Measurements from ENCODE around the gene GSTO2.
"Not testable (repeated sequence)": the region's sequence is repeated elsewhere in the genome, so short reads cannot be mapped to it uniquely, and the experiment has no call there.

The GSTO2 gene

DNA sequence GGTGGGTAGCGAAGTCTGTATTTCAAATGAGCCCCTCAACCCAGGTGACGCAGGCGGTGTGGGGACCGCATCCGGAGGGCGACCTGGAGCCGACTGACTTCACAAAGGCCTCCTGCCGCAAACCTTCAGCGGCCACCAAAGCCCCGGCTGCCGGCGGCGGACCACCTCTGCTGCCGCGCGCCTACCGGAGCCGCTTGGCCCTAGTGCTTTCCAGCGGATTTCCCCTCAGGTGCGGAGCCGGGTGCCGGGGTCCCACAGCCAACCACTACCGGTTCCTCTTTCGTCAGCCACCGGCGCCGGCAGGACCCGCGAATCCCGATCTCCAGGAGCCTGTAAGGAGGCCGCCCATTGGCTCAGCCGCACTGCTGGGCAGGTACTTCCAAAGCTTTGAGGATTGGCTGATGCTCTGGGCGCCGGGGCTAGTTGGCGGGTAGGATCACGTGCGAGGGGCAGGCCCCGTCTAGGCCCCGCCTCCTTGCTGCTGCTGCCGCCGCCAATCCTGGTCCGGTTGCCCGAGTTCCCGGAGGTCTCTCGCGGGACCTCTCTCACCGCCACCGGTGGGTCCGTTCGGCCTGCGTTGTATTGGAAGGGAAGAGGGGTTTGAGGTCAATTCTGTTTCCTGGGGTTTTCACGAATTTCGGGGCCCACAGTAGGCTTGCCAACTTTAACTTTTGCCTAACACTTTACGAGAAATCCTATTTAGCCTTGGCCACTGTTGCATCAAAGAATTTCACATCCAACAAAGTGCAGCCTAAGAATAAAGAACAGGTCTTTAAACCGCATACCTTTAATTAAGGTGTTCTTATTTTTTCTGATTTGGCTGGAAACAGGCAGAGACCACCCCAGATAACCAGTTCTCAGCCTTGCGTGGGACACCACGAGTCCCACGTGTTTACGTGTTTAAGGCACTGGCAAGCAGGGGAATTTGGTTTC, at the start of gene GSTO2:
Gene GSTO2 (plus strand): TSS at position 472 of the 933 bp plus-strand sequence. CDS start 5,732 bp downstream, outside the sequence.
- peak; percentile 97 for DNase-seq

DNA sequence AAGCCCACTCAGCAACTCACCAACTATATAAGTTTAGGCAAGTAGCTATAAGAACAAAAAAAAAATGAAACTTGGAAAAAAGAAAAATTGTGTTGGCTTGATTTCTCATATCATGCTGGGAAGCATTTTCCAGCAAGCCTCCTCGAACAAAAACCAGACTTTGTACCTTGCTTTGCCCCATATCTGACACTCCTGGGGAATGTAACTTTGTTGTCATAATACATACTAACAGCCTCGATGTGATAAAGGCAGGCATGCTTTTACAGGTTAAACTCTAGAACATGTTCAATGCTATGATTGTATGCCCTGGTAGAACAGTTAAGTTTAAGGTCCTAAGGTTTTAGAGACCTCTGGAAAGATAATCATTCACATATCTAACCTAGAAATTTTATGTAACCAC, 48.5 kb upstream of the GSTO2 start:
- no peak for DNase-seq

DNA sequence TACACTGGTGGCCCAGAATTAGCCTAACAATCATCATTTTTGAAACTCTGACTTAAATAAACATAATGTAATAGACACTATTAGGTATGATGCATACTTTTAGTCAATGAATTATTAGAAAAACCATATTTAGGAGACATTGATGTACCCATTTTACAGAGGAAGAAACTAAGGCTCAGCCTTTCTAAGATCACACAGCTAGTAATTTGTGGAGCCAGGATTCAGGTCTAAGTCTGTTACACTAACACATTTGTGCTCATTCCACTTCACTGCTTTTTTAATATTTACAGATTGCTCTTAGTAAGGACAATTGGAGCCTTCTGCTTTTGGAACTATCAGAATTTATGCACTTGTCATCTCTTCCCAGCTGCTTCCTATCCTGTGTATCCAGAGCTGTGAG, 45.7 kb upstream of the GSTO2 start:
- no peak for DNase-seq

DNA sequence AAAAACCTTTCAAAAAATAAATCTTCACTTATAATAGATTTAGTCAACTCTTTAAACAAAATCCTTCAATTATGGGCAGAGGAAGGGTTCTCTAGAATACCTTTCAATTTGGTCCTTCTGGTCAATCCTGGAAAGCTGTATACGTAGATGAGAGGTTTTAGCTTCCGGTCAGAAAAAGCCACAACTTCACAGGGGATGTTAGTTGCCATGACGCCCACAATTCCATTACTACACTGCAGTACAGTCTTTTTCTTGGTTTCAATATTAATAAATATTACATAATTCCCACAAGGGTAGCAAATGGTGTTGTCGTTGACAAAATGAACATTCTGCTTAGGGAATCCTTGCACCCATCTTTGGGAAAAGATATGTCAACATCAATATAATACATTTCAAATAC, 38.5 kb upstream of the GSTO2 start:
- DNase-seq = no peak

DNA sequence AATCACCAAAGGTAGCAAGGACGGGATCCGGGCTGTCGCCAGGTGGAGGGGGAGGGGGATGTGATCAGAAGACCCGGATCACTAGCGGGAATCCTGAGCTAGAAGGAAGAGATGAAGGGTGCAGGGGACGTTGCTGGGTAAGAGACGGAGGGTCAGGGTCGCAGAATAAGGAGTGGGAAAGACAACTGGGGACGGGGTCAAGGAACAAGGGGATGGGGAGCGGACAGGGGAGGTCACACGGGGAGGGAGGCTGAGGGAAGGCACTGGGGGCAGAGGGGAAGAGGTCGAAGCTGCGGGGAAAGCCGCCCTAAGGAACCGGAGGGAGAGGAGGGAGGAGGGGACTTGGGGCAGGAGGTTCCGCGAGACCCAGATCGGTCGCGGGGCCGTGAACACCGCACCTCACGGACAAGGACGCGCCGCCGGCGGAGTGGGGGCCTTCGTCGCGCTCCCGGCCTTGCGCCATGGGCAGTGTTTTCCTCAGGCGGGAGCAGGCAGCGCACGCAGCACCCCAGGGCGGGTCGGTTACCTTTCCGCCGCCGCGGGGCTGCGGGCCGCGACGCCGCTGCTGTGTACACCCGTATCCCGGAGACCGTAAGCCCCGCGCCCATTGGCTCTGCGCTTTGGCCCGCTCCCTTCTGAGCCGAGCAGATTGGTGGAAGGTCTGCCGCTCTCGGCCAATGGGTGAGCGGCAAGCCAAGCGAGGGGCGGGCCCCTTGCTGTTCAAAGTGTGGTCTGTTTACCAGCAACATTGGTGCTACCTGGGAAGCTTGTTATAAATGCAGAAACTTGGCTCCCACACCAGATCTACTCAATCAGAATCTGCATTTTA, 37.0 kb upstream of the GSTO2 start, which contains the start of gene CFAP43:
Gene CFAP43 (minus strand): TSS at position 581 of the 829 bp plus-strand sequence. CDS start 118 bp downstream, at position 463.
- DNase-seq = peak; percentile 100

DNA sequence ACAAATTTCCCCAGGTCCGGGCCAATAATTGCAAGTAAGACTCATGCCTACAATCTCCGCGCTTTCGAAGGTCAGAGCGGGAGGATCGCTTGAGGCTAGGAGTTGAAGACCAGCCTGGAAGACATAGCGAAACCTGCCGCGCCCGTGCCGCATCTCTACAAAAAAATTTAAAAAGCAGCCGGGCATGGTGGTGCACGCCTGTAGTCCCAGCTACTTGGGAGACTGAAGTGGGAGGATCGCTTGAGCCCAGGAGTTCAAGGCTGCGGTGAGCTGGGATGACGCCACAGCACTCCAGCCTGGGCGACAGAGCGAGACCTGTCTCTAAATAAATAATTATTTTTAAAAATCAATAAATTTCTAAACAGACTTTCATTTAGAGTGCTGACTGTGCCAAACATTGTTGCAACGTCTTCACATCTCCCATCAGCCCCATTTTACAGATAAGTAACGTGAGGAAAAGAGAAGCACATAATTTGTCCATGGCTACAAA, 36.3 kb upstream of the GSTO2 start:
- no peak for DNase-seq

DNA sequence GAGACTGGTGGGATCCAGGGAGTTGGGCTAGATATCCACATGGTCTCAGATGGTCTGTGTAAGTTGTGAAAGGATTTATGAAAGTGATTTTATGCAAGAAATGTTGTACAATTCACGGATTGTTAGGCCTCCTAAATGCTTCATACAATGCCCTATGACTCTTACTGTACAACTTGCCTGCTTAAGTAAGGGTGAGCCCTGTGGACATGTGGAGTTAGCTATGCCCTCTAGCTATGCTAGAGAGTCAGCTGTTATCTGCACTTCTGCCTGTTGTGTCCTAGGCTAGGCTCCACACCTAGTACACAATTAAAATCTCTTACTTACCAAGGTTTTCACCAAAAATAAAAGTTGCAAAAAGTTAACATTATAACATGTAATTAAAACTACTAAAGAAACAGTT, 35.2 kb upstream of the GSTO2 start:
- no peak for DNase-seq

DNA sequence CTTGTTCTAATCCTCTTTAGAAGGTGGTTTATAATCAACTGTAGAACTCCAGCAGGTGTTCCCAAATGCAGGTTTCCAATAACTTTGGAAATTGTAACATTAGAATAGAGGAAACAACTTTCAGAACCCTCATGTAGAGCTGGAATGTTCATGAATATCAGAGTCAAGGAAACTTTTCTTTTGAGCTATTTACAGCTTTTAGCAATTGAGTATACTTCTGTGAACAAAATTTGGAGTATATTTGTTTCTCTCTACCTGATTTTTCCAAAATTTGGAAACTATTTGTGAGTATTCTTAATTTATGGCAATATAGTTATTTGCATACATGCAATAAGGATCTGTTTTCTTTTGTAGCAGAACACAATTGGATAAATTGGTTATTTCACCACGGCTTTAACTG, 34.0 kb upstream of the GSTO2 start:
- no peak for DNase-seq

DNA sequence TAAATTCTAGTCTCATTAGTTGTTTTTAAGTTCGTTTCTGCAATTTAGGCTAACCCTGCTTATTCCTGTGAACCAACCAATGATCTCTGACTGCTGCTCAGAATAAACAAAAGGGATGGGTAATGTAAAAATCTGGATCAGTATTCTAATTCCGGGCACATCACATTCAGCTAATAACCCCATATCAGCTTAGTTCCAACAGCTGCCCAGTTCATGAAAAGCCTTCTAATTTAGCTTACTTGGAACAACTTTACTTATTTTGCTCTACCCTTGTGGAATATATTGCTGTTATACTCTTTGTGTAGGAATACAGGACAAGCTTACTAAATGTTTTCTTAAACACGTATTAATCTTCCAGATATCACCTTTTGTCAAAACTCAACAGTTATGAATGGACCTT, 33.2 kb upstream of the GSTO2 start:
- DNase-seq = no peak

DNA sequence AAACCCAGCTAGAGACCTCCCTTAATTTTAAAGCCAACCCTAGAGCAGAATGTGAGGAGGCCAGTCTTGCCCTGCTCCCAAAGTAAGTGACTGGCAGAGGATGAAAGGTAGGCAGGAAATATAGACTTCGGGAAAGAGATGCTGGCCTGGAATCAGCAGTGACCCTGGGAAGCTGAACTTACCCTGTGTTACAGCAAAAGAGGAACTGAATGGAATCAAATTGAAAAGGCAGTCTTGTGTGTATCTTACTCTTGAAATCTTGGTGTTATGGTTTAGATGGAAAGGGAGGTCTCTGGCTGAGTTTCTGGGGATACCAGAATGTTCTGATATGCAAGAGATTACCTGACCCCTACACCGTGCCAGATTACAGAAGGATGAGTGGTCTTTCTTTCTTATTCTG, 28.9 kb upstream of the GSTO2 start:
- DNase-seq = no peak

DNA sequence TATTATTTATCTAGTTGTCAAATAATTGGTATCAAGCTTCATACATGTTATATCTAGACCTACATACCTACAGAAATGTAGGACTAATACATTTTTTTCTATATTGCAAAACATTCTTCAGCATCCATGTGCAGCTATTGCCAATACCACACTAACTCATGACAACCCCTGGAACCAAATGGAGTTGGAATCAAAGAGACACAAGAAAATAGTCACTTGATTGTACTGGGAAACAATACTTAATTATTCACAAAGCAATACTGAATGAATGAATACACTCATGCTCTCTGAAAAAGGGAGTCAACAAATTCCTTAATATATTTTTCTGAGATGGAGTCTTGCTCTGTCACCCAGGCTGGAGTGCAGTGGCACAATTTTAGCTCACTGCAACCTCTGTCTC, 26.4 kb upstream of the GSTO2 start:
- no peak for DNase-seq

DNA sequence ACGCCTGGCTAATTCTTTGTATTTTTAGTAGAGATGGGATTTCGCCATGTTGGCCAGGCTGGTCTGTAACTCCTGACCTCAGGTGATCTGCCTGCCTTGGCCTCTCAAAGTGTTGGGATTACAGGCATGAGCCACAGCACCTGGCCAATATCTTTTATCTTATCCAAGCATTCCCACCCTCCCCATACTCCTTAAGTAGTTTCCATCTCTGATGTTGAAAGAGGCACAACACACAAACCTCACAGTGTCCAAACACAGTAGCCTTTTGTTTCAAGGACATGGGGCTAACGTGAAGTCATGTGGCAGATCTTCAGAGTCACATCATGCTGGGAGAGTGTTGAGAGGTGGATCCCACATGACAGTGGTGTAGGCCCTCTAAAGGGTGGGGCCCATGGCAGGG, 26.0 kb upstream of the GSTO2 start:
- DNase-seq = not testable (repeated sequence)

DNA sequence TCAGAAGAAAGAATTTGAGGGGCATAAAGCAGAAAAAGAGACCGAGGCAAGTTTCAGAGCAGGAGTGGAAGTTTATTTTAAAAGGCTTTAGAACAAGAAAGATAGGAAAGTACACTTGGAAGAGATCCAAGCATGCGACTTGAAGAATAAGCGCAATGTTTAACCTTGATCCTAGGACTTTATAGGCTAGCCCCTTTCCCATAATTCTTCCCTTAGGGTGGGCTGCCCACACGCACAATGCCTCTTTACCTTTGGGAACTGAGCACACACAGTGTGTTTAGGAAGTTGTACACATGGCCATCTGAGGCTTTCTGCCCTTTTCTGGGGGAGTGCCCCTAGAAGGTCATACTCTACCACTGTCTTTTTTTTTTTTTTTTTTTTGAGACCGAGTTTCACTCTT, 25.5 kb upstream of the GSTO2 start:
- DNase-seq = no peak

DNA sequence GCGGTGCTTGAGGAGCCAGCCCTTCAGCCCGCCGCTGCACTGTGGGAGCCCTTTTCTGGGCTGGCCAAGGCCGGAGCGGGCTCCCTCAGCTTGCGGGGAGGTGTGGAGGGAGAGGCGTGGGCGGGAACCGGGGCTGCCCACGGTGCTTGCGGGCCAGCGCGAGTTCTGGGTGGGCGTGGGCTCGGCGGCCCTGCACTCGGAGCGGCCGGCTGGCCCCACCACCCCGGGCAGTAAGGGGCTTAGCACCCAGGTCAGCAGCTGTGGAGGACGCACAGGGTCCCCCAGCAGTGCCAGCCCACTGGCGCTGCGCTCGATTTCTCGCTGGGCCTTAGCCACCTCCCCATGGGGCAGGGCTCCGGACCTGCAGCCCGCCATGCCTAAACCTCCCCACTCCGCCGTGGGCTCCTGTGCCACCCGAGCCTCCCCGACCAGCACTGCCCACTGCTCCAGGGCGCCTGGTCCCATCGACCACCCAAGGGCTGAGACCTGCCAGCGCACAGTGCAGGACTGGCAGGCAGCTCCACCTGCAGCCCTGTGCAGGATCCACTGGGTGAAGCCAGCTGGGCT, 23.8 kb upstream of the GSTO2 start:
- DNase-seq = no peak

DNA sequence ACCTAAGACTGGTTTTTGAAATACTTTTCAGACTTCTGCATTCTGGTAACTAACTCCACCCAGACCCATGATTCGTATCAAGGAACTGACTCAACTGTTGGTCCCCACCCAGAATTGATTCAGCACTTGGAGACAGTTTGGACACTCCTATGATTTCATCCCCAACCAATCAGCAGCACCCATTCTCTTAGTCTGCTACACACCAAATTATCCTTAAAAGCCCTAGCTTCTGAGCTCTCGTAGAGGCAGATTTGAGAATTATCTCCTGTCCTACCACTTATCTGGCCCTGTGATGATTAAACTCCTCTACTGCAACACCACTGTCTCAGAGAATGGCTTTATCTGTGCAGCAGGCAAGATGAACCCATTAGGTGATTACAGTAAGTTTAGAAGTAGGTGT, 22.0 kb upstream of the GSTO2 start:
- DNase-seq = no peak

DNA sequence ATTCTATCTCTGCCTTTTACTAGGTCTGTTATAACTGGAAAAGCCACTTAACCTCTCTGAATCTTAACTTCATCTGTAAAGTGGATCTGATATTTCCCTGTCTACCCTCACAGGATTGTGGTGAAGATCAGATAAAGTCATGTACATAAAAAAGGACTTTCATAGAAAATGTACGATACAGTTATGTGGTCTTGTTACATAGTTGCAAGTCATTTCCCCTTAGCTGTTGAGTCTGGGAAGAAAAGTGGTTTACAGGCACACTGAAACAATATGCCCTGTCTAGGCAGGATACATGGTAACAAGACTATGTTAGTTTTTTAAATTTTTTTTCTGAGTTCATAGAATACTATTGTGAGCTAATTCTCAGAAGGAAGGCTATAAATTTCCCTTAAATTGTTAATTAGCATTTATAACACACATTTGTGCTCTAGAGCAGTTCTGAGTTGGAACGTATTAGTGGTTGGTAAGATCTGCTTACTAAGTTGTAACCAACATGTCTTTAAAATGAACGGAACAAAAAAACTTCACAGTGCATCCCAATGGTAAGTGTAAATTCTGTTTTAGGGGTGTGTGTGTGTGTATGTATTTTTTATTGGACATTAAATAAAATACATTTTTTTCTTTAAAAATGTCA, 21.4 kb upstream of the GSTO2 start:
- DNase-seq = no peak

DNA sequence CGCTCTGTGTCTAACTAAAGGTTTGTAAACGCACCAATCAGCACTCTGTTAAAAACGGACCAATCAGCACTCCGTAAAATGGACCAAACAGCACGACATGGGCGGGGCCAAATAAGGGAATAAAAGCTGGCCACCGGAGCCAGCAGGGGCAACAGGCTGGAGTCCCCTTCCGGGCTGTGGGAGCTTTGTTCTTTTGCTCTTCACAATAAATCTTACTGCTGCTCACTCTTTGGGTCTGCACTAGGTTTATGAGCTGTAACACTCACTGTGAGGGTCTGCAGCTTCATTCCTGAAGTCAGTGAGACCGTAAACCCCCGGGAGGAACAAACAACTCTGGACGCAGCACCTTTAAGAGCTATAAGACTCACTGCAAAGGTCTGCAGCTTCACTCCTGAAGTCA, 20.1 kb upstream of the GSTO2 start:
- not testable (repeated sequence) for DNase-seq

DNA sequence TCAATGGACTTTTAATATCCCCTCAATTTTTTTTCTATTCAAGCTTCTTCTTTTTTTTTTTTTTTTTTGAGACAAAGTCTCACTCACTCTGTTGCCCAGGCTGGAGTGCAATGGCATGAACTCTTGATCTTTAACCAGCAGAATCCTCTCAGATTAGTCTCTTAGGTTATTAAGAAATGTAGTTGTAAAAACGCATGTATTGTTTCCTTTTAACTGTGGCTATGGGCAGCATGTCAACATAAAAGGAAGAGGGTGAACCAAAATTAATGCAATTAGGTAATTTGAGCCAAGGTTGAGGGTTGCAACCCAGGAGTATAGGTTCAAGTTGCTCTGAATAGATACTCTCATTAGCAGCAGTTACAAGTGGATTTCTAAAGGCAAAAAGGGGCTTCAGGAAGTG, 18.6 kb upstream of the GSTO2 start:
- no peak for DNase-seq

DNA sequence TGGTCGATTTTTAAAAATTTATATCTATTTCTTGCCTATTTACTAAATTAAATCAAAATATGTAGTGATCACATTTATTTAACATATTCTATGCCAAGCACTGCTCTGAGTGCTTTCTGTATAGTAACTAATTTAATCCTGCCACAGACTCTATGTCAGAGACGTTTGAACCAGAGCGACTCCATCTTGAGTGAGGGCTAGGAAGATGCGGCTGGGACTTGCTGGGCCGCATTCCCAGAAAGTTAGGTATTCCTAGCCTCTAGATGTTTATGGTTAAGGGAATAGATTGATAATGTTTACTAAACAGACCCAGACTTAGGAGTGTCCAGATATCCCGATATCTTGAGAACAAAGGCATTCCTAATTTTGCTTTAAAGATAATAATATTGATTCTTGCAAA, 17.5 kb upstream of the GSTO2 start:
- no peak for DNase-seq

DNA sequence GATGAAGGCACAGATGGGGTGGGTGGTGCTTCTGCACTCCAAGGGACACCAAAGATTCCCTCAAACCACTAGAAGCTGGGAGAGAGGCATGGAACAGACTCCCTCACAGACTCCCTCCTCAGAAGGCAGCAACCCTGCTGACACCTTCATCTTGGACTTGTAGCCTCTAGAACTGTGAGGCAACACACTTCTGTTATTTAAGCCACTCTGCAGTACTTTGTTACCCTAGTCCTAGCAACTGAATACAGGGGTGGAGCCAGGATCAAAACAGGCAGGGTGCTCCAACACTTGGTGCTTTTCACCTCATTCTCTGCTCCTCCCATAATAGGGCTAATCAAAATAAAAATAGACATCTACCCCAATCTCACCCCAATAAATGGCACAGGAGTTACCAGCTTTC, 16.6 kb upstream of the GSTO2 start:
- no peak for DNase-seq

DNA sequence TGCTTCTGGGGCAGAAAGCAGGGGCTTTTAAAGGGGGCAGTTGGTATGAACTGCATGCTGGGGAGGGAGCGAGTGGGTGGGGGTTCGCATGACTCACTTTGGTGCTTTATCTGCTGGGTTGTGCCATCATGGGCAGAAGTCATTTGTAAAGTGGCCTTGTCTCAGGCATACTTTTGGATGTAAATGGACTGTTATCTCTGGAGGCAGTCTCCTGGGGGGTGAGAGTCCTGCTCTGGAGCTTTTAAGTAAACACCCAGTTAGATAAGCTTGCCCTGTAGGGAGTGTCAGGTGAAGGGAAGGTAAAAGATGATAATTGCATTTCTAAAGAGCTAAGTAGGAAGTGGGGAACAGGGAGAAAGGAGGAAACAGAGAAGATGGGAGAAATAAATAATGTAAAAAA, 15.9 kb upstream of the GSTO2 start:
- DNase-seq = peak; percentile 14

DNA sequence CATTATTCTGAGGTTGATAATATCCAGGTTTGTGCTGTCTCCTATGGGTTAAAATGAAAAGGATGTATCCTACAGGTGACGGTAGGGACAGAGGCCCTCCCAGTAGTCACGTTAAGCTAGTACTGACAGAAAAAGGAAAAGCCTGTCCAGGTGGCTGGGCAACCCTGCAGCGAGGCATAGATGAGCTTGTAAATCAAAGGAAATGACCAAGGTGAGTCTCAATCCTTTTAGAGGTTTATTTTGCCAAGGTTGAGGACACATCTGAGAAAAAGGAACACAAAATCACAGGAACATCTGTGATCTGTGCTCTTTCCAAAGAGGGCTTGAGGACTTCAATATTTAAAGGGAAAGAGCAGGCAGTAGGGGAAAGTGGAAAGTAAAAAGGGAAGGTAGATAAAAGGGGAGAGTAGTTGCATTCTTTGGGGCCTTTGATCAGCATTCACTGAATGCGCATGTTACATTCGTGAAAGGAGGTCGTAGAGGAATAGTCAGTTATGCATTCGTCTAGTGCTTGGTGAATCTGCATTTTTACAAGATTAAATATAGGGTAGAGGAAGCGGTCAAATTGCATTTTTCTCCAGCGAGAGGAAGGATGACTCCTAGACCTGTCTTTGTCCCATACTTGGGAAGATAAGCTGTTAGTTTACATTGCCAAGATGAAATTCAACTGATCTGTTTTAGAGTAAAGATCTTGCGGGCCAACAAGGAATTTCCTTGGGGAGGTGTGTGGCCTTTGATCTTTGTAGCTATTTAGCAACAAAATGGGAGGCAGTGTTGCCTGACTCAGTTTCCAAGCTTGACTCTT, 15.2 kb upstream of the GSTO2 start:
- DNase-seq = no peak

Data from stimulated activated CD4-positive, alpha-beta T cell treated with anti-CD3 and anti-CD28 coated beads, Interleukin-4, amount 100 ng/mL, for 1 hour (primary cell).